A549 treated with ZK216348 at 1 μM for 4 hours (cell line): ENCODE data around the gene ART1. TPM values are rescaled to one million over a fixed set of nuclear protein-coding genes. Genes with fewer than 3 reads are reported as not detected.

Source experiments
- total RNA-seq: library from RNA; stranded (reverse); fragments of 200-300 nt; extraction: Qiagen RNA extraction; gene quantifications from 5 replicates; pipeline ENCODE4 v1.2.3, GENCODE V29; 2022; ENCODE audit warnings: low read depth

ART1 gene, protein sequence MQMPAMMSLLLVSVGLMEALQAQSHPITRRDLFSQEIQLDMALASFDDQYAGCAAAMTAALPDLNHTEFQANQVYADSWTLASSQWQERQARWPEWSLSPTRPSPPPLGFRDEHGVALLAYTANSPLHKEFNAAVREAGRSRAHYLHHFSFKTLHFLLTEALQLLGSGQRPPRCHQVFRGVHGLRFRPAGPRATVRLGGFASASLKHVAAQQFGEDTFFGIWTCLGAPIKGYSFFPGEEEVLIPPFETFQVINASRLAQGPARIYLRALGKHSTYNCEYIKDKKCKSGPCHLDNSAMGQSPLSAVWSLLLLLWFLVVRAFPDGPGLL
- total RNA-seq: not detected in 5 replicates

DNA sequence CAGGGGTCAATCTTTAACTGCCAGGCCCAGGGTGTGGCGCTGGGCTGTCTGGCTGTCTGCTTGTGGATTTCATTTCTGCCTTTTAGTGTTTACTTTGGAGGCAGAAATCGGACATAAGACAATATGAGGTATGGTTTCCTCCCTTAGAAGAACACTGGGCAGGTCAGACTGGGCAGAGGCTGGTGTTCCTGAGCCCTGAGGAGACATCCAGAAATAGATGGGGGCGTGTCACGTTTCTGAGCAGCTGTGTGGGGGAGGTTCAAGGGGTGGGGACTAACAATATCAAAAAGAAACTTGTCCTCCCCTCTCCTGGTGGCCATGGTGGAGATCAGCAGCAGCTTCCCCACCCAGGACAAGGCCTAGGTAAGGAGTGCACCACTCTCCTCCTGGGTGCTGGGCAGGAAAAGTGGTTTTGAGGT is at the start of gene ART1:
Gene ART1 (plus strand): TSS at position 312 of the 419 bp plus-strand sequence. CDS start 14,086 bp downstream, outside the sequence.

DNA sequence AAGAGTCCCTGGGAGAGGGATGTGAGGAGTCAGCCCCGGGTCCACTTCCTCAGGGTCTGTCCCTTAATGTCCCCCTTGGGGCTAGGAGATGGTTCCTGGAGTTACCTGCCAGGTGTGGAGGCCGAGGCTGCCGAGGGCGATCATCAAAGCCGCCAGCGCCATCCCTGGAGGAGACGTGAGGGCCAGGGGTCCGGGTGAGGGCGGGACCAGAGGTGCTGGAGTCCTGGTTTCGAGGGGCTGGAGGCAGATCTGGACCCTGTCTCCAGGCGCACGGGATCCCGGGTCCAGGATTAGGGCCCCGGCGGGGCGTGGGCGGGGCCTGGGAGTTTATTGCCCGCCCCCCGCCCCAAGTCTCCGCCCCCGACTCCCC is 3.2 kb upstream of the ART1 start, which contains the start of gene ART5:
Gene ART5 (minus strand): TSS at position 292 of the 370 bp plus-strand sequence. CDS start 130 bp downstream, at position 162.

DNA sequence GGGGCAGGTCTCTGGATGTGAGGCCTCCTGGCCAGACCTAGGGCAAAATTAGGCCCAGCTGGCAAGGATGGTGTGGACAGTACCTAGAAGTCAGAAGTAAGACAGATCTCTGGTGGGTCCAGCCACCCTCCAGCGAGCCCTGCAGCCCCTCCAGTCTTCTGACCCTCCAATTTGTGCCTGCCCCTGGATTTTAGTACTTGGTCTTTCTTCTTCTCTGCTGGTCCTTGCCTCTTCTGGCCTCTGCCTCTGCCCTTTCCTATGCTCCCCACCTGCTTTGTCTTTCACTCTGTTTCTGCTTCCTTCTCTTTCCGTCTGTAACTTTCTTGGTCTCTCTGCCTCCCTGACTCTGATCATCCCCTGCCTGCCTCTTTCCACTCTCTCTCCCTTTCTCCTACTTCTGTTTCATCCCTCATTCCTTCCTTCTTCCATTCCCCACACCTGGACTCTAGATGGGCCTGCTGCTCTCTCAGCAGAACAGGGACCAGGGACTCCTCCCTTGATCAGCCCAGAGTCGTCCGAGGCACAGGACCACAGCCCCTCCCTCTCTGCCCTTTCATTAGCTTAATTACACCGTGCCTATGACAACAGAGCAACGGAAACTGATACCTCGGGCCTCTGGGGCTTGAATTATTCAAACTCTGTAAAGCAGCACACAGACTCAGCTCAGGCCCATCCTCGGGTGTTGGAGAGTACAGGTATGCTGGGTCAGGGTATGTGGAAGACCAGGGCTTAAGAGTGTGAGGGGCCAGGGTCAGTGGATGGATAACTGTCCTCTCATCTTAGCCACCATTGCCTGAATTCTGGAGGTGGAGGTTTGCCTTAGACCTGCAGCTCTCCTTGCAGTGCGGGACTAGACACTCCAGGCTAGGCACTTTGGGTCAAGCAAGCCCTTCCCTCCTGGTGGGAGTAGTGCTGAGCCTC is 26.7 kb downstream of the ART1 start, which contains the start of gene CHRNA10:
Gene CHRNA10 (minus strand): TSS at position 51 of the 921 bp plus-strand sequence. CDS start 72 bp downstream, outside the sequence.

Other genes starting within 250 kb of the ART1 start
- 0.18 to 0.70 TPM (median 0.25 TPM) in 4 of 5 replicates, not detected in the other for gene ART5, start 3.1 kb upstream of the ART1 start, total RNA-seq
- 0.55 to 1.9 TPM (median 0.93 TPM) in 5 replicates for gene CHRNA10, start 26.3 kb downstream of the ART1 start, total RNA-seq
- 63.8 to 72.0 TPM (median 69.6 TPM) in 5 replicates for gene NUP98, start 152.4 kb downstream of the ART1 start, total RNA-seq
- gene PGAP2, start 163.4 kb downstream of the ART1 start, total RNA-seq: 18.7 to 26.6 TPM (median 22.6 TPM) in 5 replicates
- gene RHOG, start 195.8 kb downstream of the ART1 start, total RNA-seq: 80.3 to 111 TPM (median 109 TPM) in 5 replicates
- gene STIM1, start 210.5 kb downstream of the ART1 start, total RNA-seq: 23.9 to 30.2 TPM (median 25.0 TPM) in 5 replicates